A549 (cell line): ENCODE measurements around the gene CEP152.

Source experiments
- CTCF ChIP-seq: fragments of >200 bp; sonication (Bioruptor Twin); formaldehyde crosslinking; IDR thresholded peaks from 3 replicates; pipeline ENCODE4 v1.5.1; 2016
- JUNB ChIP-seq: fragments of >200 bp; sonication (Bioruptor Twin); formaldehyde crosslinking; IDR thresholded peaks from 2 replicates; pipeline ENCODE4 v1.6.1; 2016
- REST ChIP-seq: fragments of 200-600 bp; sonication (generic); IDR thresholded peaks from 2 replicates; pipeline ENCODE4 v1.6.1; 2016; ENCODE audit warnings: antibody characterized with exemption, mild to moderate bottlenecking, moderate library complexity
- RNF2 ChIP-seq: fragments of 200-600 bp; sonication (generic); IDR thresholded peaks from 2 replicates; pipeline ENCODE4 v1.6.1; 2016; ENCODE audit warnings: low read depth, mild to moderate bottlenecking, antibody characterized with exemption, moderate library complexity, borderline replicate concordance

GRCh38 chr15:48794697-48795134, 16.2 kb downstream of the CEP152 start:
- TF ChIP-seq REST: no peak
- TF ChIP-seq CTCF: no peak
- no peak for TF ChIP-seq JUNB
- TF ChIP-seq RNF2: no peak
